GM18861 (cell line): ENCODE data around the gene KRTAP10-3.
"Not testable (repeated sequence)": the region's sequence is repeated elsewhere in the genome, so short reads cannot be mapped to it uniquely, and the experiment has no call there.

ENCODE experiments used
- ATAC-seq: cut with Tn5 transposase; IDR thresholded peaks from one replicate; pipeline ENCODE4 v1.9.1; 2021; ENCODE audit not compliant: unreplicated experiment

KRTAP10-3 gene, protein sequence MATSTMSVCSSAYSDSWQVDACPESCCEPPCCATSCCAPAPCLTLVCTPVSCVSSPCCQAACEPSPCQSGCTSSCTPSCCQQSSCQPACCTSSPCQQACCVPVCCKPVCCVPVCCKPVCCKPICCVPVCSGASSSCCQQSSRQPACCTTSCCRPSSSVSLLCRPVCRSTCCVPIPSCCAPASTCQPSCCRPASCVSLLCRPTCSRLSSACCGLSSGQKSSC

GRCh38 chr21:44558695-44559094 is at the start of gene KRTAP10-3:
Gene KRTAP10-3, minus strand, starts transcription at chr21:44558795. Its CDS starts 80 bp downstream, at chr21:44558715.
- no peak for ATAC-seq

DNA sequence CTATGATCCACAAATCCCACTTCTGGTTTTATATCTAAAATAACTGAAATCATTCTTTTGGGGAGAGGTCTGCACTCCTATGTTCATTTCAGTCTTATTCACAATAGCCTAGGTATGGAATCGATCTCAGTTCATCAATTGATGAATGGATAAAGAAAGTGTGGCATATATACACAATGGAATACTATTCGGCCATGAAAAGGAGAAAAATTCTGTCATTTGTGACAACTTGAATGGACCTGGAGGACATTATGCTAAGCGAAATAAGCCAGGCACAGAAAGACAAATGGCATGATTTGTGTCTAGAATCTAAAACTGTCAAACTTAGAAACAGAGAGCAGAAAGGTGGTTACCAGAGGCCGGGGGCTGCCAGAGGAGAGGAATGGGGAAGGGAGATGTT is 47.9 kb upstream of the KRTAP10-3 start:
- no peak for ATAC-seq

DNA sequence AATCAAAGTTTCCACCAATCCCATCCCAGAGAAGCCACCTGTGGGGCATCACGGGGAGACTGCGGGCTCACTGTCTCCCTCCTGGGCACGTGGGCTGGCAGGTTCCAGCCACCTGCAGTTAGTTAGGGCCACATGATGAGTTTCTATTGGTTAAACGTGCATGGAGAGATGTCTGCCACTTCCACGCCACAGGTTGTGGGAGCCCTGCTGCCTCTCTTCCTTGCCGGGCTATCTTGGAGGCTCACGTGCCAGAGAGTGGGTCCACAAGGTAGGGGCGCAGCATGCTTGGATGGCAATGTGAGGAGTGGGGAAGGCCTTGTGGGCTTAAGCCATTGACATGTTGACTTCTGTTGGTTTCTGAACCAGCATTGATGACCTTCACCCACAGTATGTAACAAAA is 45.3 kb upstream of the KRTAP10-3 start:
- ATAC-seq, result no peak

- no peak for ATAC-seq
Observed at GRCh38 chr21:44603109-44603875, 44.7 kb upstream of the KRTAP10-3 start.

GRCh38 chr21:44602463-44602850 is 43.9 kb upstream of the KRTAP10-3 start:
- ATAC-seq, result no peak

DNA sequence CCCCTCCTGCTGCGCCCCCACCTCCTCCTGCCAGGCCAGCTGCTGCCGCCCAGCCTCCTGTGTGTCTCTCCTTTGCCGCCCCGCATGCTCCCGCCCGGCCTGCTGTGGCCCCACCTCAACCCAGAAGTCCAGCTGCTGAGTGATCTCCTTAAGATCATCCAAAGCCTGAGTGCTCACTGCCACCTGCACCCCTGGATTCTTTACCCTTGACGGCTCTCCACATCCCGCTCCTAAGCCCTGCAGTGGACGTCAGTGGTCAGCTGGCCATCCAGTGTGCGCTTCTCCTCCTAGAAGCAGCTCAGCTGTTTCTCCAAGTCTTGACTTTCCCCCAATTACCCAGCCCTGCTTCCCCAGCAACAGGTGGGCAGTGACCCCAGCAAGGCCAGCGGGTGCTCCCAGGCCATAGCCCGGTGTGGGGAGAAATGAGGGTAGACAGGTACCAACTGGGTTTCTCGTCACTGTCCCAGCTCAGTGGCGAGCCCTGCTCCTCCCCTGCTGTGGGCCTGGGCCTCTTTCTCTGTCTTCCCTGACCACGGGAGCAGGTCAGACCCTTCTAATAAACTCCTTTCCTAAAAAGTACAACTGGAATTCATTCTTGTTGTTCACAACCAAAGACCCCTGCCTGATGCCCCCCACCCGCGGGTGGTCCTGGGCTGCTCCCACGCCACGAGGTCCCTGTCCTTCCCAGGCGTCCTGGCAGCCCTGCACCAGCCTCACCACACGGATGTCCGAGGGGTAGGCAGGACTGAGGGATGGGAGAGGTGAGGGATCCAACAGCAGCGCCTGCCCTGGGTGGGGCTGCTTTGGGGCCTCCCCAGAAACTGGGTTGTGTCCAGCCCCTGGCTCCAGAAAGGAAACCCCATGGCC is 43.2 kb upstream of the KRTAP10-3 start:
- no peak for ATAC-seq

DNA sequence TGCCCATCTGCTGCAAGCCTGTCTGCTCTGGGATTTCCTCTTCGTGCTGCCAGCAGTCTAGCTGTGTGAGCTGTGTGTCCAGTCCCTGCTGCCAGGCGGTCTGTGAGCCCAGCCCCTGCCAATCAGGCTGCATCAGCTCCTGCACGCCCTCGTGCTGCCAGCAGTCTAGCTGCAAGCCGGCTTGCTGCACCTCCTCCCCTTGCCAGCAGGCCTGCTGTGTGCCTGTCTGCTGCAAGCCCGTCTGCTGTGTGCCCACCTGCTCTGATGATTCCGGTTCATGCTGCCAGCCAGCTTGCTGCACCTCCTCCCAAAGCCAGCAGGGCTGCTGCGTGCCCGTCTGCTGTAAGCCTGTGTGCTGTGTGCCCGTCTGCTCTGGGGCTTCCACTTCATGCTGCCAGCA is 42.5 kb upstream of the KRTAP10-3 start:
- not testable (repeated sequence) for ATAC-seq

DNA sequence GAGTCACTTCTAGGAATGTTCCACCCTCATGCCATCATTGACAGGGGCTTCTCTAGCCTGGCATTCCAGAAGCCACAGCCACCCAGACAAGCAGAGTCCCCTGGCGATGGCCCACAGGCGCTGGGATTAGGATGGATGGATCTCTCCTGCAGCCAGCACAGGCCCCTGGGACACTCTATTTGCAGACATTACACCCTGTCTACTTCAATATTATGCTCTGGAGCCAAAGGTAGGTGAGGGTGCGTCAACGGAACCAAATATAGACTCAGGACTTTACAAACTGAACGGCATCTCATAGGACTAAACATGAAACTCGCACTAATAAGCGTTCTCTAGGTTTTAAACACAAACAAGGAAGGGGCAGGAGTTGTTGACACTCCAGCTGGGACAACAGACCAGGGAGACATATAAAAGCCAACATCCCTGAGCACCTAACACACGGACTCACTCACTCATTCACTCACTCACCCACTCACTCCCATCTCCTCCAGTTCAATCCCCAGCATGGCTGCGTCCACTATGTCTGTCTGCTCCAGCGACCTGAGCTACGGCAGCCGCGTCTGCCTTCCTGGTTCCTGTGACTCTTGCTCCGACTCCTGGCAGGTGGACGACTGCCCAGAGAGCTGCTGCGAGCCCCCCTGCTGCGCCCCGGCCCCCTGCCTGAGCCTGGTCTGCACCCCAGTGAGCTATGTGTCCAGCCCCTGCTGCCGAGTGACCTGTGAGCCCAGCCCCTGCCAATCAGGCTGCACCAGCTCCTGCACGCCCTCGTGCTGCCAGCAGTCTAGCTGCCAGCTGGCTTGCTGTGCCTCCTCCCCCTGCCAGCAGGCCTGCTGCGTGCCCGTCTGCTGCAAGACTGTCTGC is 41.8 kb upstream of the KRTAP10-3 start, which contains the start of gene KRTAP10-7:
TSS of gene KRTAP10-7 (plus strand) at position 480 of the 861 bp plus-strand sequence. CDS start at position 505, 25 bp downstream.
- ATAC-seq, result not testable (repeated sequence)

GRCh38 chr21:44599264-44600029 is 40.9 kb upstream of the KRTAP10-3 start:
- no peak for ATAC-seq

GRCh38 chr21:44598061-44598460 is 39.5 kb upstream of the KRTAP10-3 start:
- no peak for ATAC-seq

GRCh38 chr21:44596068-44596725 is 37.6 kb upstream of the KRTAP10-3 start:
- ATAC-seq, result no peak

GRCh38 chr21:44595524-44595923 is 36.9 kb upstream of the KRTAP10-3 start:
- no peak for ATAC-seq

GRCh38 chr21:44594406-44594916 is 35.9 kb upstream of the KRTAP10-3 start:
- ATAC-seq, result no peak

GRCh38 chr21:44593598-44594405 is 35.2 kb upstream of the KRTAP10-3 start:
- no peak for ATAC-seq

DNA sequence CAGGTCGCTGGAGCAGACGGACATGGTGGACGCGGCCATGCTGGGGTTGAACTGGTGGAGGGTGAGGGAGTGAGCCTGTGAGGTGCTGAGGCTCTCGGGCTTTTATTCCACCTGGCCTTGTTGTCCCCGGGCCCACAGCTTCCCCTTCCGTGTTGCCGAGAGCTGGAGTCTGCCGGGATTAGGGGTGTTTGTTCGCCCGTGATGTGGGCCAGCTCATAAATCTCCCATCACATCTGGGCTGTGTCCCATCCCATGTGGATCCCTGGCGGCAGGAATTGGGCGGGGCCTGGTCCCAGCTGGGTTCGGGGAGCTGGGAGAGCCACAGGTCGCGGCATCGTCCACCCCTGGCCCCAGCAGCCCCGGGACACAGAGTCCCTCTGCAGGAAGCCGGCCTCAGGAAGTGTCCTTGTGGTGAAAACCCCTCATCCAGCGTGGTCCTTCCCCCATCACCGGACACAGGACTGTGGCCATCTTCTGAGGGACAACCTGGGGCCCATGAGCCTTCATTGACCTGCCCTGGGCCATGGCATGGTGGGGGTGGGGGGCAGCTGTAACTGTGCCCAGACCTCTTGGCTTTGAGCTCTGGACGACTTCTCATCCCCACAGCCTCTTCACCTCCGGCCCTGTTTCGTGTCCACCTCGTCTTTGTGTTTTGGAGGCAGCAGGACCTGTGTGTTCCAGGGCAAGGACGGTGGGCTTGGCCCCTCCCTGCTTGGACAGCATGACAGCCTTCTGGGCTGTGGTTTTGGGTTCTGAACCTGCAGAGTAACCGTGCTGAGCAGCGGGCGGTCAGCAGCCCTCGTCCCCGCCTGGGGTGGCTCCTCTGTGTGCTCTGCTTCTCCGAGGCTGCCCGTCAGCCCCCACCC is 34.1 kb upstream of the KRTAP10-3 start, which contains the start of gene KRTAP10-6:
TSS of gene KRTAP10-6 (minus strand) at position 60 of the 866 bp plus-strand sequence. CDS start at position 39, 21 bp downstream.
- ATAC-seq, result no peak

- not testable (repeated sequence) for ATAC-seq
Observed at GRCh38 chr21:44591801-44592130, 33.2 kb upstream of the KRTAP10-3 start.
